Skin epidermis (tissue), 12 donors: ENCODE measurements around the gene C1orf159.

Experiments used
- H3K27ac ChIP-seq, 21 experiments: fragments of 200-600 bp; sonication (generic) in 11 of 21; one replicate each; pipeline ENCODE4 v1.5.0; 2020; ENCODE audit warnings: mild to moderate bottlenecking in 3 of 21, inconsistent platforms in 2 of 21, moderate library complexity in 2 of 21
- H3K4me3 ChIP-seq, 7 experiments: fragments of 200-600 bp; sonication (generic) in 2 of 7; one replicate each; pipeline ENCODE4 v1.5.0; 2020; ENCODE audit warnings: inconsistent platforms in 2 of 7, mild to moderate bottlenecking in 2 of 7, moderate library complexity in 1 of 7

The C1orf159 gene

GRCh38 chr1:1033009-1033587 is 82.8 kb downstream of the C1orf159 start:
- H3K27ac ChIP-seq = peak overlapping the region in 2 of 21 experiments; percentile 12 to 16
- H3K4me3 ChIP-seq = peak overlapping the region; percentile 6 to 40 (median 32)

- Histone ChIP-seq H3K27ac (peak overlapping the region in 1 of 21 experiments; percentile 12), H3K4me3 (peak overlapping the region in 4 of 7 experiments; percentile 6 to 40 (median 27))
Measured at GRCh38 chr1:1032424-1032823, 83.5 kb downstream of the C1orf159 start.
